ENCODE data around the gene MRPL55. TPM values are rescaled to one million over a fixed set of nuclear protein-coding genes. Genes with fewer than 3 reads are reported as not detected.

MRPL55 gene
- total and polyA plus RNA-seq, 2 of the 13 experiments (the other 11 are each of a cell fraction or from before 2014, with no cell fraction given), result 58.6 to 92.9 TPM

DNA sequence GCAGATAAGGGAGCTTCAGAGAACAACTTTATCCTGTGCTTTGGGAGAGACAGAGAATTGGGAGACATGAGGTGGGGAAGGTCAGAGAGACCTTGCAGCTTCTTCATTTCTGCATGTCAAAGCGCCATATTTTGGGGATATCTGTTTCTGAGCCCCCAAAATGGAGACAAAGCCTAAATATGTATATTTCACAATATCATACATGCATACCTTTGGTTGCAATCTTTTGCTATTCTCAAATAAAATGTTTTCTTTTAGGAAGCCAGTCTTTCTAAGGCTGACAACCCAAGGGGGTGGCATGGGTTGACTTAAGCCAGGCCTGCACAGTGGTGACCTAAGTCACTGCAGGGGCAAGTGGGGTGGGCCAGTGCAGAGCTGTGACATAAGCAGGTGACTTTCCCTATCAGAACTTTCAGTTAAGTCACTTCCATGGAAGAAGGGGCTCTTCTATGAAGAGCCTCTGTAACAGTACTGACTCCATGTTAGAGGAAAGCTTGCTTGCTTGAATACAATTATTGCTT lies 13.9 kb upstream of the MRPL55 start (continued):
- TF ChIP-seq MNT (IDR thresholded peaks at IDR 0.05), result no peak
- no peak for TF ChIP-seq NKX3-1 (CRISPR knock-in tag; IDR thresholded peaks at IDR 0.05)
- no peak for TF ChIP-seq CSRNP2 (CRISPR knock-in tag; conservative IDR thresholded peaks at IDR 0.05; ENCODE audit: low read depth)
- TF ChIP-seq PCBP1 (IDR thresholded peaks at IDR 0.05; ENCODE audit: borderline replicate concordance, low read depth, low read length), result no peak
- TF ChIP-seq HNF4G (IDR thresholded peaks at IDR 0.05; ENCODE audit: borderline replicate concordance, low read depth, low read length), result no peak
- TF ChIP-seq HNF4G (CRISPR knock-in tag; IDR thresholded peaks at IDR 0.05; ENCODE audit: borderline replicate concordance, low read depth), result no peak
- TF ChIP-seq TCF7 (IDR thresholded peaks at IDR 0.05; ENCODE audit: low read depth), result no peak
- TF ChIP-seq, protein P1, sequence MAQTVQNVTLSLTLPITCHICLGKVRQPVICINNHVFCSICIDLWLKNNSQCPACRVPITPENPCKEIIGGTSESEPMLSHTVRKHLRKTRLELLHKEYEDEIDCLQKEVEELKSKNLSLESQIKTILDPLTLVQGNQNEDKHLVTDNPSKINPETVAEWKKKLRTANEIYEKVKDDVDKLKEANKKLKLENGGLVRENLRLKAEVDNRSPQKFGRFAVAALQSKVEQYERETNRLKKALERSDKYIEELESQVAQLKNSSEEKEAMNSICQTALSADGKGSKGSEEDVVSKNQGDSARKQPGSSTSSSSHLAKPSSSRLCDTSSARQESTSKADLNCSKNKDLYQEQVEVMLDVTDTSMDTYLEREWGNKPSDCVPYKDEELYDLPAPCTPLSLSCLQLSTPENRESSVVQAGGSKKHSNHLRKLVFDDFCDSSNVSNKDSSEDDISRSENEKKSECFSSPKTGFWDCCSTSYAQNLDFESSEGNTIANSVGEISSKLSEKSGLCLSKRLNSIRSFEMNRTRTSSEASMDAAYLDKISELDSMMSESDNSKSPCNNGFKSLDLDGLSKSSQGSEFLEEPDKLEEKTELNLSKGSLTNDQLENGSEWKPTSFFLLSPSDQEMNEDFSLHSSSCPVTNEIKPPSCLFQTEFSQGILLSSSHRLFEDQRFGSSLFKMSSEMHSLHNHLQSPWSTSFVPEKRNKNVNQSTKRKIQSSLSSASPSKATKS (CRISPR knock-in tag; IDR thresholded peaks at IDR 0.05), result no peak
- TF ChIP-seq, protein P2, sequence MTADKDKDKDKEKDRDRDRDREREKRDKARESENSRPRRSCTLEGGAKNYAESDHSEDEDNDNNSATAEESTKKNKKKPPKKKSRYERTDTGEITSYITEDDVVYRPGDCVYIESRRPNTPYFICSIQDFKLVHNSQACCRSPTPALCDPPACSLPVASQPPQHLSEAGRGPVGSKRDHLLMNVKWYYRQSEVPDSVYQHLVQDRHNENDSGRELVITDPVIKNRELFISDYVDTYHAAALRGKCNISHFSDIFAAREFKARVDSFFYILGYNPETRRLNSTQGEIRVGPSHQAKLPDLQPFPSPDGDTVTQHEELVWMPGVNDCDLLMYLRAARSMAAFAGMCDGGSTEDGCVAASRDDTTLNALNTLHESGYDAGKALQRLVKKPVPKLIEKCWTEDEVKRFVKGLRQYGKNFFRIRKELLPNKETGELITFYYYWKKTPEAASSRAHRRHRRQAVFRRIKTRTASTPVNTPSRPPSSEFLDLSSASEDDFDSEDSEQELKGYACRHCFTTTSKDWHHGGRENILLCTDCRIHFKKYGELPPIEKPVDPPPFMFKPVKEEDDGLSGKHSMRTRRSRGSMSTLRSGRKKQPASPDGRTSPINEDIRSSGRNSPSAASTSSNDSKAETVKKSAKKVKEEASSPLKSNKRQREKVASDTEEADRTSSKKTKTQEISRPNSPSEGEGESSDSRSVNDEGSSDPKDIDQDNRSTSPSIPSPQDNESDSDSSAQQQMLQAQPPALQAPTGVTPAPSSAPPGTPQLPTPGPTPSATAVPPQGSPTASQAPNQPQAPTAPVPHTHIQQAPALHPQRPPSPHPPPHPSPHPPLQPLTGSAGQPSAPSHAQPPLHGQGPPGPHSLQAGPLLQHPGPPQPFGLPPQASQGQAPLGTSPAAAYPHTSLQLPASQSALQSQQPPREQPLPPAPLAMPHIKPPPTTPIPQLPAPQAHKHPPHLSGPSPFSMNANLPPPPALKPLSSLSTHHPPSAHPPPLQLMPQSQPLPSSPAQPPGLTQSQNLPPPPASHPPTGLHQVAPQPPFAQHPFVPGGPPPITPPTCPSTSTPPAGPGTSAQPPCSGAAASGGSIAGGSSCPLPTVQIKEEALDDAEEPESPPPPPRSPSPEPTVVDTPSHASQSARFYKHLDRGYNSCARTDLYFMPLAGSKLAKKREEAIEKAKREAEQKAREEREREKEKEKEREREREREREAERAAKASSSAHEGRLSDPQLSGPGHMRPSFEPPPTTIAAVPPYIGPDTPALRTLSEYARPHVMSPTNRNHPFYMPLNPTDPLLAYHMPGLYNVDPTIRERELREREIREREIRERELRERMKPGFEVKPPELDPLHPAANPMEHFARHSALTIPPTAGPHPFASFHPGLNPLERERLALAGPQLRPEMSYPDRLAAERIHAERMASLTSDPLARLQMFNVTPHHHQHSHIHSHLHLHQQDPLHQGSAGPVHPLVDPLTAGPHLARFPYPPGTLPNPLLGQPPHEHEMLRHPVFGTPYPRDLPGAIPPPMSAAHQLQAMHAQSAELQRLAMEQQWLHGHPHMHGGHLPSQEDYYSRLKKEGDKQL (CRISPR knock-in tag; IDR thresholded peaks at IDR 0.05; ENCODE audit: low read depth), result no peak
- TF ChIP-seq, protein P3, sequence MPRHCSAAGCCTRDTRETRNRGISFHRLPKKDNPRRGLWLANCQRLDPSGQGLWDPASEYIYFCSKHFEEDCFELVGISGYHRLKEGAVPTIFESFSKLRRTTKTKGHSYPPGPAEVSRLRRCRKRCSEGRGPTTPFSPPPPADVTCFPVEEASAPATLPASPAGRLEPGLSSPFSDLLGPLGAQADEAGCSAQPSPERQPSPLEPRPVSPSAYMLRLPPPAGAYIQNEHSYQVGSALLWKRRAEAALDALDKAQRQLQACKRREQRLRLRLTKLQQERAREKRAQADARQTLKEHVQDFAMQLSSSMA (CRISPR knock-in tag; IDR thresholded peaks at IDR 0.05), result no peak
- TF ChIP-seq RBM22 (optimal IDR thresholded peaks at IDR 0.05; ENCODE audit: low read length), result no peak

Measured in HepG2 (cell line).